Activated CD4-positive, alpha-beta T cell treated with anti-CD3 and anti-CD28 coated beads, Interleukin-2, amount 50 U/mL, for 16 hours (primary cell): ENCODE measurements around the gene DLG1.

Experiments
- DNase-seq: peaks from one replicate; pipeline ENCODE4 v3.0.0-alpha.2; 2020

DLG1 gene

GRCh38 chr3:197168606-197169005 is 129.8 kb downstream of the DLG1 start:
- DNase-seq, result no peak

DNA sequence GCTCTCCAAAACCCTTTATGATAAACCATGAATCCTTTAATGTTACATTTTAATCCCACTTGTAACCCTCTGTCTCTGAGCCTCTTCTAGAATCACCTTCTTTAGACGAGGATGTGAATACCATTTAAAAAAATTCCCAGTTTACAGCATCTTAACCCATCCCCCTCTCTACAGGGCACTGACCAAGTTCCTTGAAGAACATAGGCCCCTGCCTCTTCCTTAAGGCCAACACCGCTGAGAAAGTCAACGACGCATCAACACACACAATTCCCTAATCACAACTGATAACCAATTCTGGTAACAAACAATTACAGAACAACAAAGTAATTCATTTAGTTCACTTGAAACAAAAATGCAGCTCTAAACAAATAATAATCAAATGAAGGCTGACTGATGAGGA is 130.3 kb downstream of the DLG1 start:
- no peak for DNase-seq

- DNase-seq, result no peak
Measured at GRCh38 chr3:197167549-197167948, 130.9 kb downstream of the DLG1 start.

DNA sequence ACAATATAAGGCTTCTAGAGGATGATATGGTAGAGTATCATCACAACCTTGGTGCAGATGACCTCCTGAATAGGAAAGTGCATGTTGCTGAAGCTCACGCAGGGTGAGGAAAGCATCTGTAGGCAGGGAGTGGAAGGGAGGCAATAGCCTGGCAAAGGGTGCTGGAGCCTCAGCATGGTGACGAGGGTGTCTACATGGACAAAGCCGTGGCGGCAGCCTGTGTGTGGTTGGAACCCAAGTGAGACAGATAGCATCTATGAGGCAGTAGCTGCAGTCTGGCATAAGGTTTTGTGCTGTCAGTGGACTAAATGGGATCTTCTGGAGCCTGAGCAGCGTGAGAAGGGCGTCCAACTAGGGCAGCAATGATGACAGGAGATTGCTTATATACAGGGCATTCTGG is 132.5 kb downstream of the DLG1 start:
- no peak for DNase-seq

- no peak for DNase-seq
Measured at GRCh38 chr3:197155046-197155445, 143.4 kb downstream of the DLG1 start.

GRCh38 chr3:197151580-197151979 is 146.8 kb downstream of the DLG1 start:
- no peak for DNase-seq

DNA sequence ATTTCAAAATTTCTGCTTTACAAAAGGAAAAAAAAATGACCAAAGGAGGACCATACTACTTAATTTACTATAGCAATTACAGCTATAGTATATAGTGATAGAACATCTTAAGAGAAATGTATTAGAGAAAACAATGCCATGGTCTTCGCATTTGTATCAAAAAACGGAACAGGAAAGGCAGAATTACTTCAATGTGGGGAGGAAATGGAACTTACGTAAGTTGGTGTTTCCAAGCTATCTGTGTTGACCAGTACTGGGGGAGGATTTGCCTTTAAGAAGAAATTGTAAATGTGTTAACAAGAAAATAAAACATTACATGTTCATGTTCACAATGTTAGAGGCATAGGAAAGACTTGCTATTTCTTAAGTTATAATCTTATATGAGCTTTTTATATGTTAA is 148.9 kb downstream of the DLG1 start:
- DNase-seq, result no peak

GRCh38 chr3:197144188-197144587 is 154.2 kb downstream of the DLG1 start:
- no peak for DNase-seq

- DNase-seq, result no peak
Measured at GRCh38 chr3:197139586-197139985, 158.8 kb downstream of the DLG1 start.

- no peak for DNase-seq
Measured at GRCh38 chr3:197137751-197138150, 160.7 kb downstream of the DLG1 start.

DNA sequence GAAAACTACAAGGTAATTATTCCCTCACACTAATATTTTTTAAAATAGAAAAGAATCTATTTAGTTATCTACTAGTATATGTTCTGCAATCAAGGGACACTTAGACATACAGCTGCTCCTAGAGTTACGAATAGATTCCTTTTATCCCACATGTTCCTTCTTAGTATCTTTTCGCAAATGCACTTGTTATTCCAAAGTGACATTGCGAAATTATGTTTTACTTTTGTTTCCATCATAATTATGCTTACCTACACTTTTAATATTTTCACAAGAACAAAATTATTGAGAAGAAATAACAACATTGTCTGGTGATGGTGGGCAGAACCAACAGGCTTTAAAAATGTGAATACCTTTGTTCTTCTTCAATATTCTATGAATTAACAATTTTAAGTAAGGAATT is 161.7 kb downstream of the DLG1 start:
- DNase-seq, result no peak

DNA sequence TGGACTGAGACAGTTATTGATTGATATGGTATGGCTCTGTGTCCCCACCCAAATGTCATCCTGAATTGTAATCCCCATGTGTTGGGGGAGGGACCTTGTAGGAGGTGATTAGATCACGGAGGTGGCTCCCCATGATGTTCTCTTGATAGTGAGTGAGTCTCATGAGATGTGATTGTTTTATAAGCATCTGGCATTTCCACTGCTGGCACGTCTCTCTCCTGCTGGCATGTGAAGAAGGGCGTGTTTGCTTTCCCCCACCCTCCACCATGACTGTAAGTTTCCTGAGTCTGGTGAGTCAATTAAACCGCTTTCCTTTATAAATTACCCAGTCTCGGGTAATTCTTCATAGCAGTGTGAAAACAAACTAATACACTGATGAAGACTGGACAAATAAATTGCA is 163.2 kb downstream of the DLG1 start:
- no peak for DNase-seq

GRCh38 chr3:197132916-197133530 is 165.4 kb downstream of the DLG1 start:
- no peak for DNase-seq

GRCh38 chr3:197125636-197126035 is 172.8 kb downstream of the DLG1 start:
- DNase-seq, result peak; percentile 11

GRCh38 chr3:197124713-197125112 is 173.7 kb downstream of the DLG1 start:
- DNase-seq, result no peak

DNA sequence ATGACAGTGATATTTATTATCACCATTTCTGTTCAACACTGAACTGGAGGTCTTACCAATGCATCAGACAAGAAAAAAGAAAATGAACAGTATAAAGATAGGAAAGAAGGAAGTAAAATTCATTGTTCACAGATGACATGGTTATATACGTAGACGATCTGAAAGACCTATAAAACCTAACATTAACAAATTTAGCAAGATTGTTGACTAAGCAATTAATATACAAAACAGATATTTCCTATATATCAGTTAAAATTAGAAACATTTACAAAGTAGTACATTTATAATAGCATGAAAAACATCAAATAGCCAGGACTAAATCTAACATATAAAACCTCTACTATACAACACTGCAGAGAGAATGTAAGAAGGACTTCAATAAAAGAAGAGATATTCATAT is 176.0 kb downstream of the DLG1 start:
- DNase-seq, result no peak

GRCh38 chr3:197117114-197117513 is 181.3 kb downstream of the DLG1 start:
- peak; percentile 37 for DNase-seq

- DNase-seq, result no peak
Measured at GRCh38 chr3:197114007-197114406, 184.4 kb downstream of the DLG1 start.

- DNase-seq, result no peak
Measured at GRCh38 chr3:197111685-197112084, 186.7 kb downstream of the DLG1 start.

DNA sequence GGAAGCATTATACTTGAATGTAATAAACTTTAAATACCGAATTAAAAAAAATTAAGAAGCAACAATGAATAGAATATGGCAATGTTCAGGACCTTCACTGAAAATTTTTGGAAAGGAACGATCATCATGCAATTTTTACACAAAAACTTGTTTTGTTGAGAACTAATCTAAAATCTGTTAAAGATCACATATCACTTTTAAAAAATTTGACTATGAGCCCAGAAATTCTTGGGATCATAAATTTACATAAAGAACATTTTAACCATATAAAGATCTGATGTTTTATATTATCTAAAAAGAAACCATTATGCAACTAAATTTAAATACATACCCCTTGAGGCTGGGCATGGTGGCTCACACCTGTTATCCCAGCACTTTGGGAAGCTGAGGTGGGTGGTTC is 192.6 kb downstream of the DLG1 start:
- no peak for DNase-seq

DNA sequence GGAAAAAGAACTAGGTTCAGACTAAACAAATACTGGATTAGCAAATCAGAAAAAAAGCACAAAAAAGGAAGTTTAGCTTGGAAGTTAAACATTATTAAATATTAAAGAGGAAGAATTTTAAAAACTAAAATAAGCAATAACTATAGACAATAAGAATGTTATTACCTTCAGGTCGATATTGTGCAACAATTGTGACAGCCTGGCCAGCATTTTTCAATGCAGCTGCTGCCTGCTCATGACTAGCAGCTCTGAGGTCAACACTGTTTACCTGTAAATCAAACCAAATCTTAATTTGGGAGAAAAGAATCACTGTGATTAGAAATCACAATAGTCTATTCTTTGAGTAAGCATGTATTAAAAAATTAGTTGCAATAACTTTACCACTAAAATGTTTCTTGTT is 193.7 kb downstream of the DLG1 start:
- no peak for DNase-seq

GRCh38 chr3:197103766-197104165 is 194.6 kb downstream of the DLG1 start:
- DNase-seq, result no peak

- no peak for DNase-seq
Measured at GRCh38 chr3:197093871-197094270, 204.5 kb downstream of the DLG1 start.

- DNase-seq, result no peak
Measured at GRCh38 chr3:197088370-197088769, 210.0 kb downstream of the DLG1 start.

DNA sequence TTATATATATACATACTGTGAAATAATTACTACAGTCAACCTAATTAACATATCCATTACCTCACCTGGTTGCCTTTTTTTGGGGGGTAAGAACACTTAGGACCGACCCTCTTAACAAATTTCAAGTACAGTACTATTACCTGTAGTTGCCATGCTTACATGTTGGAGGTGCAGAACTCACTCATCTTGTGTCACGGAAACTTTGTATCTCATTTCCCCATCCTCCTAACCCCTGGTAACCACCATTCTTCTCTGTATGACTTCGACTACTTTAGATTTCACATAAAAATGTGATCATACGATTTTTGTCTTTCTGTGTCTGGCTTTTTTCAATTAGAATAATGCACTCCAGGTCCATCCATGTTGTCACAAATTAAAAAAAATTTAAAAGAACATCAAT is 213.3 kb downstream of the DLG1 start:
- peak; percentile 26 for DNase-seq

DNA sequence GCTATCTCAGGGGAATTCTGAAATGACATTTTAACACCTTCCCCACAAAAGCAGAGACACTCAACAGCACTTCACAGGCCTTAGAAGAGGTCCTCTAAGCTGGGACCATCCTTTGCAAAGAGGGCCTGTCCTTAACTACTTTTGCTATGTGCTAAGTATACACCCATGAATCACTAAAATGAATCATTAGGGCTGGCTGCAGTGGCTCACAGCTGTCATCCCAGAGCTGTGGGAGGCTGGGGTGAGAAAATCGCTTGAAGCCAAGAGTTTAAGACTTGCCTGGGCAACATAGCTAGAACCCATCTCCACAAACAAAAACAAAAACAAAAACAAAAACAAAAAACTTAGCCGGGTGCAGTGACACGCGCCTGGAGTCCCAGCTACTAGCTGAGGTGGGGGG is 214.9 kb downstream of the DLG1 start:
- peak; percentile 14 for DNase-seq
